HG03460 (cell line): Measurements from ENCODE around the gene UBE2J2.

Experiments
- ATAC-seq: cut with Tn5 transposase; IDR thresholded peaks from one replicate; pipeline ENCODE4 v1.9.1; 2021; ENCODE audit not compliant: unreplicated experiment

The UBE2J2 gene

GRCh38 chr1:1229770-1230169 lies 43.9 kb downstream of the UBE2J2 start:
- no peak for ATAC-seq

GRCh38 chr1:1228596-1229321 lies 44.9 kb downstream of the UBE2J2 start:
- ATAC-seq, result no peak

- ATAC-seq, result no peak
Measured at GRCh38 chr1:1228187-1228586, 45.5 kb downstream of the UBE2J2 start.

- ATAC-seq, result no peak
Measured at GRCh38 chr1:1227386-1227785, 46.3 kb downstream of the UBE2J2 start.

- ATAC-seq, result no peak
Measured at GRCh38 chr1:1226566-1227362, 46.9 kb downstream of the UBE2J2 start.

- ATAC-seq, result no peak
Measured at GRCh38 chr1:1225913-1226312, 47.7 kb downstream of the UBE2J2 start.

GRCh38 chr1:1225238-1225845 lies 48.3 kb downstream of the UBE2J2 start:
- ATAC-seq, result no peak

GRCh38 chr1:1223891-1224290 lies 49.8 kb downstream of the UBE2J2 start:
- no peak for ATAC-seq

- no peak for ATAC-seq
Measured at GRCh38 chr1:1223321-1223720, 50.3 kb downstream of the UBE2J2 start.

GRCh38 chr1:1222575-1223225 lies 51.0 kb downstream of the UBE2J2 start:
- ATAC-seq, result no peak

- ATAC-seq, result no peak
Measured at GRCh38 chr1:1221887-1222574, 51.6 kb downstream of the UBE2J2 start.

- ATAC-seq, result no peak
Measured at GRCh38 chr1:1220197-1220596, 53.5 kb downstream of the UBE2J2 start.

- no peak for ATAC-seq
Measured at GRCh38 chr1:1219341-1219740, 54.3 kb downstream of the UBE2J2 start.

- ATAC-seq, result no peak
Measured at GRCh38 chr1:1218524-1219200, 55.0 kb downstream of the UBE2J2 start.

- no peak for ATAC-seq
Measured at GRCh38 chr1:1217621-1218523, 55.8 kb downstream of the UBE2J2 start.

GRCh38 chr1:1216770-1217620 lies 56.7 kb downstream of the UBE2J2 start:
- no peak for ATAC-seq

GRCh38 chr1:1215881-1216605 lies 57.6 kb downstream of the UBE2J2 start:
- ATAC-seq, result no peak
